Hindlimb muscle (tissue), 1 donor: ENCODE data around the gene SUFU. TPM values are rescaled to one million over a fixed set of nuclear protein-coding genes. Genes with fewer than 3 reads are reported as not detected.

Experiments
- DNase-seq: peaks from one replicate; pipeline ENCODE4 v3.0.0-alpha.2; 2013
- polyA plus RNA-seq: library from polyadenylated mRNA; unstranded; fragments of 120-200 nt; gene quantifications from one replicate; pipeline ENCODE4 v1.2.1, GENCODE V29; 2013; ENCODE audit not compliant: insufficient read length

SUFU gene
- polyA plus RNA-seq, 1 donor = 16.4 TPM

DNA sequence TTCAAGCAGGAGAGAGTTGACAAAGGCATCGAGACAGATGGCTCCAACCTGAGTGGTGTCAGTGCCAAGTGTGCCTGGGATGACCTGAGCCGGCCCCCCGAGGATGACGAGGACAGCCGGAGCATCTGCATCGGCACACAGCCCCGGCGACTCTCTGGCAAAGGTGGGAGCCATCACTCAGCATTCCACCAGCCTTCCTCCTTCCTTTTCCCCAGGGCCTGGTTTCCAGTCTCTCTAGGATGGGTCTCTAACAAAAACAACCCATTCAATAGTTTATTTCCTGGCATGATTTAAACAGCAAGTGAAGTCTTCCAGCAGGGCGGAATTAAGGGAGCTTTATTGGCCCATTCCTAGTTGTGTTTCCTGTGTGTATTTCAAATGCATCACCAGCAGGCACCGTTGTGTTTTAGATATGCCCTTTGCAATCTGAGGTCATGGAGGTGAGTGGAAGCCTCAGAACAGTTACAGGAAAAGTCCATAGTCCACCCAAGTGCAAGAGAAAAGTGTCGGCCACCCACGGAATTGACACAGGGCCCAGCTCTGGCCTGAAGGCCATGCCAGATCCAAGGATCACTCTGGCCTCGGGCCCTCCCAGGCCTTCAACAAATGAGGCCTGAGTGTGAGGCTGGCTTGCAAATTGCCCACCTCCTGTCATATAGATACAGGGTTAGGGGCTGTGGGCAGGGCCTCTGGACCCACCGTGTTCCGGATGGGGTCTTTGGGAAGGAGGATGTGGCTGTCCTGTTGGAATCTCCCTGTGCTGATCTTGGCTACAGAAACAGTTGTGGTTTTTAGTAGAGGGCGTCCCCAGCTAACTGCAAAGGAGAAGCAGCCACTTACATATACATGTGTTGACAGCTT lies 93.6 kb downstream of the SUFU start:
- DNase-seq = no peak

DNA sequence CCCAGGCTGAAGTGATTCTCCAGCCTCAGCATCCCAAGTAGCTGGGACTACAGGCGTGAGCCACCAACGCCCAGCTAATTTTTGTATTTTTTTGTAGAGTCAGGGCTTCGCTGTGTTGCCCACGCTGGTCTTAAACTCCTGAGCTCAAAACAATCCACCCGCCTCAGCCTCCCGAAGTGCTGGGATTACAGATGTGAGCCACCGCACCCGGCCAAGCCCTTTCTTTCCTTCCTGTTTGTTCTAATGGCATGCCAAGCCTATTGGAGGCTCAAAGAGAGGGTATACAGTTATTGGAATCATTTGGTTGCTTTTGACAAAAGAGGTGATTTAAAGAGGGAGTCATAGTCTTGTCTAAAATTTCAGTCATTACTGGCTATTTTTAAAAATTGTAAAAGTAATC lies 94.5 kb downstream of the SUFU start:
- no peak for DNase-seq

DNA sequence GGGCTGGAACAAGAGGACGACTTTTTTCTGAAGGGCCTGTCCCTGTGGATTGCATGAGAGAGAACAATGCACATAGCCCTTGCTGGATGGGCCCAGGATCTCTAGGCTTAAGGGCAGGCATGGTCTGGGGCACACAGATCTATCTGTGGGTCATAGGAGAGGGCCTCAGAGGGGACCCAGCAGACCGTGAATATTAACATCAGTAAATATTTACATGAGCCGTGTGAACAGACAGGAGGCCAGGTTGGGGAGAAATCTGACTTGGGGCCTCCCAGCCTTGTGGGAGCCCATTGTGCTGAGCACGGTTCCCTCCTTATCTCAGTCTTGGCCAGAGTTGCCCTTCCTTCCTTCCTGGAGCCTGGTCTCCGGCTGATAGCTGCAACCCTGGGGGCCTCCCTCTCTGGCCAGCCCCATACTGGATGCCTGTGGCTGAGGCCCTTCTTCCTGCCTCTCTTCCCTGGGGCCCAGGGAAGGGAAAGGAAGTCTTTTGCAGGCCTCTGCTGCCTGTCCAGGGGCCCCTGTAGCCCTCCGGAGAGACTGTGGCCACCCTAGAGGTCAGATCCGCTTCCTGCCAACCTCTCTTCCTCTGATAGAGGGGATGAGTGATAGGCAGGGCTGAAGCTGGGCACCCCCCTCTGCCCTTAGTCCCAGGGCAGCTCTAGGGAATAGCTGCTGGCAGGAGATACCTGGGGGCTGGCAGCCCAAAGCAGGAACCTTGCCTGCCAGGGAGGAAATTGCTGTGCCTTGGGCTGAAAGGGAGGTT lies 96.0 kb downstream of the SUFU start:
- no peak for DNase-seq

- no peak for DNase-seq
Measured at GRCh38 chr10:102600816-102601215, 97.0 kb downstream of the SUFU start.

DNA sequence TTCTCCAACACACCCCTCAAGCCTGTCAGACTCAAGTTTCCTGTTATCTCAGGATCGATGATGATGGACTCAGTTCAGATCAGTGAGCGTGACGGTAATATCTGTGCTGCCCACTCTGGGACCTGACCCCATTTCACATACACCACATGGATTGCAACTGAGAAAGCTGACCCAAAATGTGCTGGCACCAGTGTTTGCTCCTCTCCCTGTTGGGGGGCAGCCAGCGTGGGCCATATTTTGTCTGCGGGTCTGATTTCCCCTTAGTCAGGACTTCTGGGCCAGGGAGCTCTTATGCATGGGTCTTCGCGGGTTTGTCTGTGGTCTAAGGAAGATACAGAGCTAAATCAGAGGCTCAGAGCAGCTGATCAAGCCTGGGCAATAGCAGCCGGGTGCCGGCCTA lies 97.9 kb downstream of the SUFU start:
- DNase-seq = no peak

DNA sequence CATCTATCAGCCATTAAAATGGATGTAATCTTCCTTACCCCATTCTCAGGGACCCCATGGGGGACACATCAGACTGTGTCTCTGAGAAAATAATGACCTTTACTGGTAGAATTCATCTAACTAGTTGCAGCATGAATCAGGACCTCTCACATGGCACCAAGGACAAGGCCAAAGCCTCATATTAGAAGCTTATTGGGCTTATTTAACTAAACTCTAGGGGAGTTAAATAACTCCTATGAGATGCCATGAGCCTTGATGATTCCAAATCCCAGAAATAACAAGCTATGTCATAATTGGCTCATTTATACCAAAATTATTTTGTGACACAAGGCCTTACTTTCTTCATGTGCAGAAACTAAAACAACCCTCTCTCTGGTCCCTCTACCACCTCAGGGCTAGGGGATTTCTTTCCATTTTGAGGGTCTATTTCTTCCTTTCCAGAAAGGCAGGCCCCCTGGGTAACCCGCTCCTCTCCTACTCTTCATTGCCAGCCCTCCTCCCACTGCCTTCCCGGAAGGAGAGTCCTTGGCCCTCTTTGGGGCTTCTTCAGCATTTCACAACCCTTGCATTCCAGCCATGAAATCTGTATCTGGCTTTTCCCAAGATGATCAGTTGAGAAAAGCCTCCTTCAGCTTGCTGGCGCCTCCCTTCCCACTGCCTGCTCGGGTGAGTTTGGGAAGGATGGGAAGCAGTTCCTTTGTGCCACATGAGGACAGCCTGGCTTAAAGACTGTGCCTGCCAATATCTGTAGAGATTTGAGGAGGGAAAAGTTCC lies 98.7 kb downstream of the SUFU start:
- DNase-seq = no peak

- no peak for DNase-seq
Measured at GRCh38 chr10:102603946-102604345, 100.2 kb downstream of the SUFU start.

GRCh38 chr10:102604439-102604841 lies 100.7 kb downstream of the SUFU start:
- no peak for DNase-seq

GRCh38 chr10:102605712-102606111 lies 101.9 kb downstream of the SUFU start:
- DNase-seq = no peak

- no peak for DNase-seq
Measured at GRCh38 chr10:102608487-102608886, 104.7 kb downstream of the SUFU start.

DNA sequence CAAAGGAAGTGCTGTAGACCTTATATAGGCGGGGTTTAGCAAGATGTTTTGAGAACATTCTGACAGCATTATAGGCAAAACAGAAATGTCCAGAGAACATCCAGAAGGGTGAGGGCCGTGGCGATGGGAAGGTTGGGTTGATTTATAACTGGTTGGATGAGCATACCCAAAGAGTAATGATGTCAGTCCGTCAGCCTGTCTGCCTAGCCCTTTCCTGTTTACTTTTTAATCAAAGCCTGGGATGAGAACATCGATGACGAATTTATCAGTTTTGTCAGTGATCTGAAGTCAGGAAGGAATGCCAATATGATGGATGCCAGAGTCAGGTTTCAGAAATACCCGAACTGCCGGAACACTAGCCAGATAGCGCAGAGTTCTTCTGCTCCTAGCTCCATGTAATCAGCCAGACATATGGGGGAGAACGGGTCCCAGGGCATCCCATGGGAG lies 106.7 kb downstream of the SUFU start:
- no peak for DNase-seq

- no peak for DNase-seq
Measured at GRCh38 chr10:102611514-102612087, 107.8 kb downstream of the SUFU start.

DNA sequence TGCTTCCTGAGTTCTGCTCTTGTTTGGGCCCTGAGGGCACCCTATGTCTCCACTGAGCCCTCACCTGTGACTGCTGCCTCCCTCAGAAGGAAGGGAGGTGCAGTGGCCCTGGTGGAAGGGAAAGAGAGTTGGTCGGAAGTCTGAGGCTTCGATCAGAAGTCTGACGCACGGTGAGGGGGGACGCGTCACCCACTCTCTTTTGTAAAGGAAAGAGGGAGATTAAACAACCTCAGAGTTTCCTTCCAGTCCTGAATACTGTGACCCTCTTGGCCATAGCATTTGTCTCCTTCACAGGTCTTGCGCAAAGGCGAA lies 109.1 kb downstream of the SUFU start:
- no peak for DNase-seq

DNA sequence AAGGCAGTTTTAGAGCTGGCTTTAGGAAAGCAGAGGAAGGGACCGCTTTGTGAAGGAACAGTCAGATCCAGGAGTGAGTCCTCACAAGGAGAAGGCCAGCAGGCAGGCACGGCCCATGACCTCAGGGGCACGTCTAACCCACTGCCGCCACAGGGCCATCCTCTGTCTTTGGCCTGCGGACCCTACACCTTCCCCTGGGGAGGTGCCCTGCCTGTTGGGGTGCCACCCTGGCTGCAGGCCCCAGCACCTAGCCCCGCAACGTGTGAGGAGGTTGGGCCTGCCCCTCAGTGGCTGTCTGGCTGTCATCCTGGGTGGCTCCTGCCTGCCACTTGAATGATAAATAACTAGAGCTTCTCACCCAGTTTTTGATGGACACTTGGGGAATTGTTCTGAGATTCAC lies 109.5 kb downstream of the SUFU start:
- DNase-seq = no peak

- no peak for DNase-seq
Measured at GRCh38 chr10:102613785-102614184, 110.0 kb downstream of the SUFU start.

DNA sequence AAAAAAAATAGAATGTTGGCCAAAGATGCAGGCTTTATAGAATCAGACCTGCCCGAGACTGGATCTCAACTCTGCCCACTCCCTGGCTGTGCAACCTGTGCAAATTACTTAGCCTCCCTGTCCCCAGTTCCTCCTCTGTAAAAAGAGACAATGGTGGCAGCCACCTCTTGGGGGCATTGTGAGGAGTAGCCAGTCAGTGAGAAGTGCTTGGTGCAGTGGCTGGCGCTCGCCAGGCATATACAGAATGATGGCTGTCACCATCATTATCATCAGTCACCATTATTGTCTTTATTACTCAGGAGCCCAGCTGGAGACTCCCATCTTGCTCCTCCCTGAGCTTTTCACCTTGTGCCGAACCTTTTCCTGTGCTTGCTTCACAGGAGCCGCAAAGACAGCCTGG lies 111.1 kb downstream of the SUFU start:
- no peak for DNase-seq

GRCh38 chr10:102615361-102615760 lies 111.6 kb downstream of the SUFU start:
- DNase-seq = no peak

GRCh38 chr10:102616066-102616770 lies 112.4 kb downstream of the SUFU start:
- DNase-seq = peak; percentile 88

DNA sequence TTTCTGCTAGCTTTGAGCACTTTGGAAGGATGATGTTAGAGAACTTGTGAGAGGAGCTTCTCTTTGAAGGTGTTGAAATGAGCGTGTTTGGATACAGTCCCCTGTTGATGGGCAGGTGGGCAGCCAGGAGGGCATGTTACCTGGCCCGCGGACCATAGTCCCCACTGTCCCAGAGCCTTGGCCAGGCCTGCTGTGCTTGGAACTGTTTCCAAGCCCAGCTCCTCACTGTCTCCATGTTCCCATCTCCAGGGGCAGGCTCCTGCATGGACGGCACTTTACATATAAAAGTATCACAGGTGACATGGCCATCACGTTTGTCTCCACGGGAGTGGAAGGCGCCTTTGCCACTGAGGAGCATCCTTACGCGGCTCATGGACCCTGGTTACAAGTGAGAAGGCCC lies 113.3 kb downstream of the SUFU start:
- DNase-seq = no peak

DNA sequence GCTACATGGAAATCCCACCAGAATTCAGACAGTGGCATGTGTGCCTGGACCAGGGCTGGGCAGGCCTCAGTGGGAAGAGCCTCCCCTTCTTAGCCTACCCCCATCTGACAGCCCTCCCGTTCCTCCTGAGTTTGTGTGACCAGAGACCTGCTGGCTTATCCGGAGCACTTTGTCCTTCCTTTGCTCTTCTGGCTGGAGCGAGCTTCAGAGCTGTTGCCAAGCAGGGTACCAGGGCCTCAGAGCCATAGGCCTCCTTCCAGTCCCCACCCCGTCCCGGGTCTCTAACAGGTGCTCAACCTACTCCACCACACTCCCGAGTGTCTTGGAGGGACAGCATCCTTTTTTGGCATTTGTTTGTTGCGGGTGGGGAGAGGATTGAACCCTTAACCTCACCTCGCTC lies 114.0 kb downstream of the SUFU start:
- no peak for DNase-seq

- DNase-seq = no peak
Measured at GRCh38 chr10:102619281-102619981, 115.7 kb downstream of the SUFU start.
